Fibroblast of villous mesenchyme (primary cell): ENCODE results near the gene SCRN3. TPM values are rescaled to one million over a fixed set of nuclear protein-coding genes. Genes with fewer than 3 reads are reported as not detected.
A peak's percentile ranks its signal among the peaks of the same experiment; 100 is the strongest.

Source experiments
- DNase-seq: peaks from one replicate; pipeline ENCODE4 v3.0.0-alpha.2; 2010; ENCODE audit warnings: low read depth
- H3K4me3 ChIP-seq: 2 replicates; pipeline ENCODE4 v1.5.1; 2011; ENCODE audit warnings: low read depth, mild to moderate bottlenecking, low read length
- total RNA-seq: library from RNA; depleted of rRNA; stranded (reverse); fragments of >200 nt; gene quantifications from 2 replicates; pipeline ENCODE4 v1.2.3, GENCODE V29; 2012
- TF ChIP-seq, protein P1 (sequence below): IDR thresholded peaks from 2 replicates; pipeline ENCODE4 v1.5.1; 2012; ENCODE audit warnings: low read depth, mild to moderate bottlenecking, low read length; ENCODE audit not compliant: insufficient read depth

Gene SCRN3
- total RNA-seq, 1 donor = 23.7 TPM

DNA sequence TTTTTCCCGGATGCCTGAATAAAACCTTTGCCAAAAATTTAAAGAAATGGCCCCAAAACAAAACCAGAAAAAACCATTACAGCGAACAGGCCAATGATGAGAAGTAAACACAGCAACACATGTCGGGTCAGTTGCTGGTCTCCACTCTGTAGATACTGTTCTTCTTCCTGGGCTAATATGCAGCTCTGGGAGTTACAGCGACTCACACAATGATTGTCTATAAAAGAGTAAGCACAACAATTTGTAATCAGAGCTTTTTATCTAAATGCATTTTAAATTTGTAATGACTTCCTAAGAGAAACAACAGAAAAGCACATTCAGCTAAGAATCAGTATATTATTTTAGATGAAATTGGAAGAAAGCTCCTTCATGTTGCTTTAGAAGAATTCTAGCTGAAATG, 51.0 kb downstream of the SCRN3 start:
- TF ChIP-seq, protein P1, sequence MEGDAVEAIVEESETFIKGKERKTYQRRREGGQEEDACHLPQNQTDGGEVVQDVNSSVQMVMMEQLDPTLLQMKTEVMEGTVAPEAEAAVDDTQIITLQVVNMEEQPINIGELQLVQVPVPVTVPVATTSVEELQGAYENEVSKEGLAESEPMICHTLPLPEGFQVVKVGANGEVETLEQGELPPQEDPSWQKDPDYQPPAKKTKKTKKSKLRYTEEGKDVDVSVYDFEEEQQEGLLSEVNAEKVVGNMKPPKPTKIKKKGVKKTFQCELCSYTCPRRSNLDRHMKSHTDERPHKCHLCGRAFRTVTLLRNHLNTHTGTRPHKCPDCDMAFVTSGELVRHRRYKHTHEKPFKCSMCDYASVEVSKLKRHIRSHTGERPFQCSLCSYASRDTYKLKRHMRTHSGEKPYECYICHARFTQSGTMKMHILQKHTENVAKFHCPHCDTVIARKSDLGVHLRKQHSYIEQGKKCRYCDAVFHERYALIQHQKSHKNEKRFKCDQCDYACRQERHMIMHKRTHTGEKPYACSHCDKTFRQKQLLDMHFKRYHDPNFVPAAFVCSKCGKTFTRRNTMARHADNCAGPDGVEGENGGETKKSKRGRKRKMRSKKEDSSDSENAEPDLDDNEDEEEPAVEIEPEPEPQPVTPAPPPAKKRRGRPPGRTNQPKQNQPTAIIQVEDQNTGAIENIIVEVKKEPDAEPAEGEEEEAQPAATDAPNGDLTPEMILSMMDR = no peak
- H3K4me3 ChIP-seq = no peak overlapping the region
- DNase-seq = no peak

DNA sequence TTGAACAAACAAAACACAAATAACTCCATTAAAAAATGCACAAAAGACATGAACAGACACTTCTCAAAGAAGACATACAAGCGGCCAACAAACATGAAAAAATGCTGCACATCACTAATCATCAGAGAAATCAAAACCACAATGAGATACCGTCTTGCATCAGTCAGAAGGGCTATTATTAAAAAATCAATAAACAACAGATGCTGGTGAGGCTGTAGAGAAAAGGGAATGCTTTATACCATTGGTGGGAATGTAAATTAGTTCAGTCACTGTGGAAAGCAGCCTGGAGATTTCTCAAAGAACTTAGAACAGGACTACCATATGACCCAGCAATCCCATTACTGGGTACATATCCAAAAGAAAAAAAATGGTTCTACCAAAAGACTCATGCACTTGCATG, 53.5 kb downstream of the SCRN3 start:
- H3K4me3 ChIP-seq = no peak overlapping the region
- DNase-seq = peak; percentile 24
- TF ChIP-seq, protein P1 = no peak

DNA sequence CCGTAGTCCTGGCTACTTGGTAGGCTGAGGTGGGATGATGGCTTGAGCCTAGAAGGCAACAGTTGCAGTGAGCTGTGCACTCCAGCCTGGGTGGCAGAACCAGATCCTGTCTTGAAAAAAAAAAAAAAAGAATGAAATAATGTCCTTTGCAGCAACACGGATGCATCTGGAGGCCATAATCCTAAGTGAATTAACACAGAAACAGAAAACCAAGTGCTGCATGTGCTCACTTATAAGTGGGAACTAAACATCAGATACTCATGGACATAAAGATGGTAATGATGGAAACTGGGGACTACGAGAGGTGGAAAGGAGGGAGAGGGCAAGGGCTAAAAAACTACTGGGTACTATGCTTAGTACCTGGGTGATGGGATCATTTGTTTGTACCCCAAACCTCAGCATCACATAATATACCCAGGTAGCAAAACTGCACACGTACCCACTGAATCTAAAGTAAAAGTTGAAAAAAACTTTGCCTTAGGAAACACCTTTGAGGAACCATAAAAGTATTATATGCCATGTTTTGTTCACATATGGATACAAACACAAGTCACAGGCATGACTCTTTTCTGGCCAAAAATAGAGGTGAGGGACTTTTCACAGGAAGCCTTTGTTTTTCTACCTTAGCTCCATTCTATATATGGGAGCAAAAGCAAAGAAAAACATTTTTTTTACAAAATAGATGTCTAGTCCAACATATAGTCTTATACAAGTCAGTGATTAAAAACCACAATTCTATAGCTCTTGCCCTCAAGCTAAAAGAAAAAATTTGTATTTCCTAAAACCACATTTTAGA, 54.7 kb downstream of the SCRN3 start:
- H3K4me3 ChIP-seq = no peak overlapping the region
- TF ChIP-seq, protein P1 = no peak
- DNase-seq = no peak

DNA sequence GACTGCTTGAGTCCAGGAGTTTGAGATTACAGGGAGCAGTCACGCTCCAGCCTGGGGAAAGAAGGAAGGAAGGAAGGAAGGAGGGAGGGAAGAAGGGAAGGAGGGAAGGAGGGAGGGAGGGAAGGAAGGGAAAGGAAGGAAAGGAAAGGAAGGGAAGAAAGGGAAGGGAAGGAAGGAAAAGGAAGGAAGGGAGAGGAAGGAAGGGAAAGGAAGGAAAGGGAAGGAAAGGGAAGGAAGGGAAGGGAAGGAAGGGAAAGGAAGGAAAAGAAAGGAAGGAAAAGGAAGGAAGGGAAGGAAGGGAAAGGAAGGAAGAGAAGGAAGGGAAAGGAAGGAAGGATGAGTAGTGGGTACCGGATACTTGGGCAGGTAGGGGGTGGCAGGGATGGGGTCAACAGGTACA, 59.0 kb downstream of the SCRN3 start:
- no peak overlapping the region for H3K4me3 ChIP-seq
- DNase-seq = no peak
- TF ChIP-seq, protein P1 = no peak

DNA sequence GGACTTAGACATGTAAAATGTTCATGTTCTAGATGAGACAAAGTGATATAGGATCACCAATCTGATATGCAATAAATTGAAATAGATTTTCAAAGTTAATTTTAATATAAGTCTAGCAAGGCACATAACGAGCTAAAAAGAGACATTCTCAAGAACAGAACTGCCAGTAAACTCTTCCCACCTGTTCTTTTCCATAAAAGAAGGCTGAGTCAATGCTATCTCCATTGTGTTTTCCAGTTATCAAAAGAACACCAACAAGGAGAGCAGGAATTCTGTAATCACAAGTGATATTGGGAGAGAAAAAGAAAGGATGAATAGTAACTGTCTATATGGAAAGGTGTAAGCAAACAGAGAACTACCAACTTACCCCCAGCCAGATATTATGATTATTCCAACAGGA, 65.7 kb downstream of the SCRN3 start:
- DNase-seq = no peak
- H3K4me3 ChIP-seq = no peak overlapping the region
- TF ChIP-seq, protein P1 = no peak

DNA sequence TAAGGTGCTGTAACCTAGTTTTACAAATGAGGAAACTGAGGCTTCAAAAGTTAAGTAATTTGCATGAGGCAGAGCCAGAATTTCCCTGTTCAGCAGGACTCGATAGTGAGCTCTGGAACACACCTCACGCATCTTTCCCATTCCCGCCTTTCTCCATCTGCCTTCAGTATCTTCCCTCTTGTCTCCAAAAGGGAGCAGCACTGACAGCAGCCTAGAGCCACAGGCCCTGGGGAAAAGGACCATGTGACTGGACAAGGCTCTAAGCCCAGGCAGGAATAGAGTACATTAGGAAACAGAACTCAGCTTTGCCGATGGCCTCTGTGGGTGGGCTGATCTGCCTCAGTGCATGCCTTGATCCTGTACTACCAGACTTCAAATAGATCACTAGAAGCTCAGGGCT, 69.8 kb downstream of the SCRN3 start:
- H3K4me3 ChIP-seq = no peak overlapping the region
- TF ChIP-seq, protein P1 = peak; percentile 16
- DNase-seq = peak; percentile 24

DNA sequence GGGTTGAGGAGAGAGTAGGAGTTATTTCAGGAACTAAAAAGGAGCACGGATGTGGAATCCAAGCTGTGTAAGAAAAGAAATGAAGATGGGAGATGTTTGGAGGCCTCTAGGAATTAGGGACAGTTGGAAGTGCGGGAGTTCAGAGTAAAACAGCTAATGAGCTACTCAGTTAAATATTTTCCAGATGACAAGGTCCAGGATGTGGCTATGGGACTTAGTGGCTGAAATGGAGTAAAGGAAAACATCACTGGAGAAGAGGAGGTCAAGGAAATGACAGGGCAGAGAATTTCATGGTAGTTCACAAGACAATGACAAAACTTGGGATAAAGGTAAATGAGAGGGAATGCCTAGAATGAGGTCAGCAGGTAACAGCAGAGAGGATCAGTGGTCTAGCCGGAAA, 78.3 kb downstream of the SCRN3 start:
- TF ChIP-seq, protein P1 = no peak
- no peak for DNase-seq

More for the DNA sequence above, 78.3 kb downstream of the SCRN3 start:
- no peak overlapping the region for H3K4me3 ChIP-seq
